WERI-Rb-1 (cell line): ENCODE measurements around the gene FAIM2.

Source experiments
- DNase-seq: peaks from one replicate; pipeline ENCODE4 v3.0.0-alpha.2; 2020
- H3K27ac ChIP-seq: fragments of 250-450 bp; sonication (Bioruptor Pico); 2 replicates; pipeline ENCODE4 v1.5.1; 2020; ENCODE audit warnings: mild to moderate bottlenecking, moderate library complexity
- H3K27me3 ChIP-seq: fragments of 250-450 bp; sonication (Bioruptor Pico); 2 replicates; pipeline ENCODE4 v1.5.1; 2021; ENCODE audit warnings: mild to moderate bottlenecking, low read depth, moderate library complexity; ENCODE audit not compliant: insufficient read depth, severe bottlenecking
- H3K36me3 ChIP-seq: fragments of 250-450 bp; sonication (Bioruptor Pico); 2 replicates; pipeline ENCODE4 v1.5.1; 2020; ENCODE audit warnings: mild to moderate bottlenecking, moderate library complexity
- H3K4me3 ChIP-seq: 2 replicates; pipeline ENCODE4 v1.5.1; 2011; ENCODE audit warnings: low read depth, mild to moderate bottlenecking, control low read depth, low read length
- H3K9me3 ChIP-seq: fragments of 250-450 bp; sonication (Bioruptor Pico); 2 replicates; pipeline ENCODE4 v1.5.1; 2021; ENCODE audit warnings: mild to moderate bottlenecking, moderate library complexity; ENCODE audit not compliant: severe bottlenecking
- CTCF ChIP-seq: IDR thresholded peaks from 2 replicates; pipeline ENCODE4 v1.5.1; 2011; ENCODE audit warnings: low read depth, mild to moderate bottlenecking, control low read depth, inconsistent platforms, low read length

Gene FAIM2

DNA sequence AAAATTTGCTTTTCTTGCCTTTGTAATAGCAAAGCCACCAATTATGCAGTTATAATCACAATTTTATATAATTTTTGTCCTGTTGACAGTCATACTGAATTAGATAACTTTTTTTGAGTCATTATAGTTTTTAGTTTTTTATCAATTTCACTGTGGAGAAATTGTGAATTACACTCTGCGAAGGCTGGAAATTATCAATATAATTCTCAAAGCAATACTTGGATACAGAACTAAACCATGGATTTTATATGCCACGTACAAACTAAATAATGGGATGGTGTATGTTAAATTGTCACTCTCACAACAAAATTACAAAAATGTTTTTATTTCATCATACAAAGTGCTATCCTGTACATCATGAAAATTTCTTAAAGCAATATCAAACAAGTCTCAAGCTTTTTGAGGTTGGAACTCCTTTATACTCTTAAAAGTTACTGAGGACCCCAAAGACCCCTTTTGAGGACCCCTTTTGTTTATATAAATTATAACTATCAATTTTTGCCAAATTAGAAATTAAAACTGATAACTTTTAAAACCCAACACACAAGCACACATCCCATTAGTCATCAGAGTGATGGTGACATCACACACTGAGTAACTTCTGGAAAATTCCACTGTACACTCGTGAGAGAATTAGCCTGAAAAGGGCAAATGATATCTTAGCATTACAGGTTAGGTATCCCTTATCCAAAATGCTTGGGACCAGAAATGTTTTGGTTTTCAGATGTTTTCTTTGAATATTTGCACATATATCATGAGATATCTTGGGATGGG lies 27.0 kb upstream of the FAIM2 start:
- H3K4me3 ChIP-seq = no peak overlapping the region
- DNase-seq = no peak
- no peak for TF ChIP-seq CTCF
- no peaks in the 10 kb centered on the region for H3K36me3 ChIP-seq
- no peaks in the 10 kb centered on the region for H3K27me3 ChIP-seq
- no peaks in the 10 kb centered on the region for H3K9me3 ChIP-seq
- H3K27ac ChIP-seq = no peak overlapping the region

DNA sequence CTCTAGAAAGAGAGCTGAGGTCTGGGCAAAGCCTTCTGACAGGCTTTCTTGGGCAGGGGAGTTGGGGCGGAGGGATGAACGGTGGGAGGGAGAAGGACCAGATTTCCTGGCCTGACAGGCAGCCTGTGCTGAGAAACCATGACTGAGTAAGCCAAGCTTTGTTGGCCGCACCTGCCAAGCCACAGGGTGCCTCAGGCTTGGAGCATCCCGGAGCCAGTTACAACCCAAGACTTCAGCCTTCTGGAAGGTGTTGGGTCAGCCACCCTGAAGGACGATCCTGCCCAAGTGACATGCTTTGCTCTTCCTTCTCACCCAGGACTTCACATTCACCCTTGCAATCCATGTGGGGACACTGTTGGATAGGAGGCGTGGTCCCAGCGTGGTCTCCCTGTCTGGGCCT lies 25.9 kb upstream of the FAIM2 start:
- DNase-seq = no peak
- H3K36me3 ChIP-seq = no peaks in the 10 kb centered on the region
- H3K27ac ChIP-seq = no peak overlapping the region
- H3K4me3 ChIP-seq = no peak overlapping the region
- no peaks in the 10 kb centered on the region for H3K27me3 ChIP-seq
- TF ChIP-seq CTCF = no peak
- no peaks in the 10 kb centered on the region for H3K9me3 ChIP-seq

DNA sequence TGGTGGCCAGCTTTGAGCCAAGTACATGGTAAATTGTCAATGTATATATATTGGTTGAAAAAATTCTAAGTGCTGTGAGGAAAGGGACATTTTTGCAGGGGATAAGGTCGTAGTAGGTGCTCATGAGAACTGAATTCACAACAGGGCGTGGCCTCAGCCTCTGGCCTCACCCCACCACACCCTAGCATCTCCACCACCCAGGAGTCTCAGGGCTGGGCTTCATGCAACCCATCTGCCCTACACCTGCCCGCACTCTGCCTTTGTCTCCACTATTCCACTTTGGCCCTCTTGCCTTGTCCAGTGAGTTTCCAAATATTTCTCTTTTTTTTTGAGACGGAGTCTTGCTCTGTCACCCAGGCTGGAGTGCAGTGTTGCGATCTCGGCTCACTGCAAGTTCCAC lies 24.8 kb upstream of the FAIM2 start:
- H3K27ac ChIP-seq = no peak overlapping the region
- no peaks in the 10 kb centered on the region for H3K9me3 ChIP-seq
- no peak for DNase-seq
- no peak overlapping the region for H3K4me3 ChIP-seq
- no peaks in the 10 kb centered on the region for H3K27me3 ChIP-seq
- TF ChIP-seq CTCF = no peak
- no peaks in the 10 kb centered on the region for H3K36me3 ChIP-seq

DNA sequence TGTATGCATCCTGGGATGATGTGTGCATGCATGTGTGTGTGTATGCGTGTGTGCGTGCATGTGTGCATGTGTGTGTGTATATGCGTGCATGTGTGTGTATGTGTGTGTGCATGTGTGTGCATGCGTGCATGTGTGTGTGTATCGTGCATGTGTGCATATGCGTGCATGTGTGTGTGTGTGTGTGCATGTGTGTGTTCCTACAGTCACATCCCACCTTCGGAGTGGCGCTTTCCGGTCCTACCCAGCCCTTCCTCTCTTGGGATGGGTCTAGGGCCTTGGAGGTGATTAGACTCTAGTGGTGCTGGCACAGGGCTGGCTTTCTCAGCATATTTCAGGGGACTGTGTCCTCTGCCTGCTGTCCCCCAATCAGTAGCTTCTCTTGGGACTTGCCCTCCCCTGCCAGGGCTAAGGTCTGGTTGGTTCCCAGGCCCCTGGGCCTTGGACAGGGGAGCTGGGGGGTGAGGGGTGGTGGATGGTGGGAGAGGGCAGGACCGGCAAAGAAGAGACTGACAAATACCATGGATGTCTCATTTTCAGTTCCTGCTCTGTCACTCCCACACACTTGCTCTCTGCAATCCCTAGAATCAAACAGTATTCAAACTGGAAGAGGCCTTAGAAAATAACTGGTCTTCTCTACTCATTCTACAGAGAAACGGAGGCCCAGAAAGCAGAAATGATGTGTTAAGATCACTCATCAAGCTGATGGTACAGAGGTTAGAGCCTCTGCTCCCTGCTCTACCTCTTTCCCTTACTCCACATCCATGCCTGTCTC lies 21.9 kb upstream of the FAIM2 start:
- DNase-seq = no peak
- H3K27me3 ChIP-seq = no peaks in the 10 kb centered on the region
- H3K4me3 ChIP-seq = no peak overlapping the region

DNA sequence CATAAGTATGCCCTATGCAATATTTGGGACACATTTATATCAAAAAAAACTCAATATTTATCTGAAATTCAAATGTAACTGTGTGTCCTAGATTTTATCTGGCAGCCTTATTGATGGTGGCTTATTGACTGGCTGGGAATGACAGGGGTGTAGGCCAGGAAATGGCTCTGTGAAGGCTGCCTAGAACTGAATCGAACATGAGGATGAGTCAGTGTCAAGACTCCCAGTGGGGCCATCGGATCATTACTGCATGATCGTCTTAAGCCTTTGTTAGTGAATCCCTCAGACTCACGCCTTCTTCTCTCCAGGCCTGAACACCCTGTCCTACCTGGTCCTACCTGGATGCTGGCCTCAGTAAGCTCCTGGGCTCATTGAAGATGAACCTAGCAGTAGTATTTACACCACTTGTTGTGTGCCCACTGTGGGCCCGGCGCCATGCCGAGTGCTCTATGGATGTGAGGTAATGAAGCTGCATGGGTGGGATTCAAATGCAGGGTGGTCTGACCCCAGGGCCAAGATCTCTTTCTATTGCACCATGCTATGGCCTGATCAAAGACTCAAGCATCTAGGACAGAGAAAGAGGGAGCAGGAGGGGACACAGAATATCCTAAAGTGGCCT lies 21.0 kb upstream of the FAIM2 start:
- H3K27me3 ChIP-seq = no peaks in the 10 kb centered on the region
- no peak for TF ChIP-seq CTCF
- H3K36me3 ChIP-seq = no peaks in the 10 kb centered on the region
- H3K4me3 ChIP-seq = no peak overlapping the region
- no peaks in the 10 kb centered on the region for H3K9me3 ChIP-seq
- DNase-seq = no peak
- H3K27ac ChIP-seq = no peak overlapping the region

More for the DNA sequence above, 21.9 kb upstream of the FAIM2 start:
- TF ChIP-seq CTCF = no peak
- no peaks in the 10 kb centered on the region for H3K36me3 ChIP-seq
- H3K9me3 ChIP-seq = no peaks in the 10 kb centered on the region
- H3K27ac ChIP-seq = no peak overlapping the region
